SK-N-SH (cell line): ENCODE data around the gene ASB18. TPM values are rescaled to one million over a fixed set of nuclear protein-coding genes. Genes with fewer than 3 reads are reported as not detected.

Source experiments
- CTCF ChIA-PET: fragments of 300-600, 350-600 bp; formaldehyde crosslinking; extraction: SDS; loops from one replicate; lab custom pipeline; 2021; lab: Yijun Ruan, JAX
- POLR2A ChIA-PET: fragments of 350-600 bp; sonication (Branson Sonifier 250); formaldehyde crosslinking; extraction: SDS; loops from one replicate; lab custom pipeline; 2020; ENCODE audit warnings: antibody characterized with exemption, inconsistent platforms; lab: Yijun Ruan, JAX
- DNase-seq: peaks from one replicate; pipeline ENCODE4 v3.0.0; 2012
- H2AFZ ChIP-seq: fragments of 200-600 bp; sonication (generic); 2 replicates; pipeline ENCODE4 v1.8.1; 2016; ENCODE audit warnings: antibody characterized with exemption, mild to moderate bottlenecking, low read depth
- H3F3A ChIP-seq: fragments of 200-600 bp; sonication (generic); replicated peaks from 2 replicates; pipeline ENCODE3; 2016; ENCODE audit warnings: antibody characterized with exemption, mild to moderate bottlenecking; ENCODE audit not compliant: insufficient read depth
- H3K27ac ChIP-seq, 2 experiments: fragments of 200-500 bp in 1 of 2; fragments of 200-600 bp in 1 of 2; sonication (Bioruptor generic) in 1 of 2; sonication (generic), shearing (Covaris generic) in 1 of 2; 2 replicates each; pipeline versions ENCODE4 v1.5.1 to v1.6.1; 2014 to 2016; ENCODE audit warnings: low read depth in 2 of 2, inconsistent platforms in 1 of 2, low read length in 1 of 2, mild to moderate bottlenecking in 1 of 2, mixed read lengths in 1 of 2
- H3K27me3 ChIP-seq: fragments of 200-600 bp; sonication (generic), shearing (Covaris generic); 2 replicates; pipeline ENCODE4 v1.6.1; 2016; ENCODE audit warnings: mixed run types; ENCODE audit not compliant: insufficient read depth
- H3K36me3 ChIP-seq, 2 experiments: fragments of 200-500 bp in 1 of 2; fragments of 200-600 bp in 1 of 2; sonication (Bioruptor generic) in 1 of 2; sonication (generic) in 1 of 2; replicated peaks in 1 of 2; 2 replicates each; pipeline versions ENCODE3 to v1.5.1; 2014 to 2016; ENCODE audit warnings: low read length in 1 of 2, mild to moderate bottlenecking in 1 of 2; ENCODE audit not compliant: insufficient read depth in 2 of 2, control insufficient read depth in 1 of 2
- H3K4me1 ChIP-seq, 2 experiments: fragments of 200-500 bp in 1 of 2; fragments of 200-600 bp in 1 of 2; sonication (Bioruptor generic) in 1 of 2; sonication (generic), shearing (Covaris generic) in 1 of 2; 2 replicates each; pipeline versions ENCODE4 v1.5.1 to v1.6.1; 2014 to 2016; ENCODE audit warnings: low read depth in 1 of 2, low read length in 1 of 2, mixed run types in 1 of 2; ENCODE audit not compliant: insufficient read depth in 2 of 2, control insufficient read depth in 1 of 2
- H3K4me2 ChIP-seq: fragments of 200-600 bp; sonication (generic), shearing (Covaris generic); 2 replicates; pipeline ENCODE4 v1.6.1; 2017; ENCODE audit warnings: mixed run types
- H3K4me3 ChIP-seq, 2 experiments: fragments of 200-500 bp in 1 of 2; fragments of 200-600 bp in 1 of 2; sonication (Bioruptor generic) in 1 of 2; sonication (generic), shearing (Covaris generic) in 1 of 2; 2 replicates each; pipeline versions ENCODE4 v1.5.1 to v1.8.1; 2014 to 2016; ENCODE audit warnings: low read depth in 2 of 2, inconsistent platforms in 1 of 2, low read length in 1 of 2, mild to moderate bottlenecking in 1 of 2, mixed read lengths in 1 of 2, moderate library complexity in 1 of 2
- H3K79me2 ChIP-seq: fragments of 200-600 bp; sonication (generic); 2 replicates; pipeline ENCODE4 v1.8.1; 2017; ENCODE audit warnings: mild to moderate bottlenecking; ENCODE audit not compliant: insufficient read depth
- H3K9ac ChIP-seq: fragments of 200-600 bp; sonication (generic); 2 replicates; pipeline ENCODE4 v1.6.1; 2017; ENCODE audit warnings: mixed run types
- H3K9me2 ChIP-seq: fragments of 200-600 bp; sonication (generic); 2 replicates; pipeline ENCODE4 v1.6.1; 2017; ENCODE audit warnings: mixed run types
- H3K9me3 ChIP-seq: fragments of 200-600 bp; sonication (generic); 2 replicates; pipeline ENCODE4 v1.6.1; 2017; ENCODE audit warnings: mixed run types, mild to moderate bottlenecking, moderate library complexity
- H4K20me1 ChIP-seq: fragments of 200-600 bp; sonication (generic); 2 replicates; pipeline ENCODE4 v1.6.1; 2017; ENCODE audit warnings: mild to moderate bottlenecking, mixed run types; ENCODE audit not compliant: insufficient read depth
- EP300 ChIP-seq, 2 experiments: IDR thresholded peaks; 2 replicates each; pipeline versions ENCODE4 v1.4.0 to v1.6.1; 2012; ENCODE audit warnings: borderline replicate concordance in 1 of 2, low read depth in 1 of 2, low read length in 1 of 2
- FOXM1 ChIP-seq: IDR thresholded peaks from 2 replicates; pipeline ENCODE4 v1.4.0; 2012; ENCODE audit warnings: low read depth, mild to moderate bottlenecking
- IRF3 ChIP-seq: fragments of 150-350 bp; IDR thresholded peaks from 2 replicates; pipeline ENCODE4 v1.6.1; 2016; ENCODE audit warnings: mild to moderate bottlenecking, low read depth, low read length
- REST ChIP-seq: IDR thresholded peaks from 2 replicates; pipeline ENCODE4 v1.6.1; 2012; ENCODE audit warnings: mild to moderate bottlenecking, low read depth, low read length, moderate library complexity
- TEAD4 ChIP-seq: IDR thresholded peaks from 2 replicates; pipeline ENCODE4 v1.4.0; 2012; ENCODE audit warnings: mild to moderate bottlenecking, borderline replicate concordance; ENCODE audit not compliant: insufficient read depth
- WGBS: methylation state at CpG from one replicate; pipeline ENCODE4 v1.1.6; 2017; ENCODE audit warnings: low lambda C conversion rate; 5-methylcytosine and 5-hydroxymethylcytosine counted together
- polyA plus RNA-seq, 3 experiments: library from polyadenylated mRNA; depleted of rRNA; stranded (reverse); fragments of >200 nt; gene quantifications; 2 replicates each; pipeline ENCODE4 v1.2.3, GENCODE V29; 2012

Gene ASB18
- polyA plus RNA-seq, 1 of the 3 experiments (the other 2 are of a cell fraction) = not detected

DNA sequence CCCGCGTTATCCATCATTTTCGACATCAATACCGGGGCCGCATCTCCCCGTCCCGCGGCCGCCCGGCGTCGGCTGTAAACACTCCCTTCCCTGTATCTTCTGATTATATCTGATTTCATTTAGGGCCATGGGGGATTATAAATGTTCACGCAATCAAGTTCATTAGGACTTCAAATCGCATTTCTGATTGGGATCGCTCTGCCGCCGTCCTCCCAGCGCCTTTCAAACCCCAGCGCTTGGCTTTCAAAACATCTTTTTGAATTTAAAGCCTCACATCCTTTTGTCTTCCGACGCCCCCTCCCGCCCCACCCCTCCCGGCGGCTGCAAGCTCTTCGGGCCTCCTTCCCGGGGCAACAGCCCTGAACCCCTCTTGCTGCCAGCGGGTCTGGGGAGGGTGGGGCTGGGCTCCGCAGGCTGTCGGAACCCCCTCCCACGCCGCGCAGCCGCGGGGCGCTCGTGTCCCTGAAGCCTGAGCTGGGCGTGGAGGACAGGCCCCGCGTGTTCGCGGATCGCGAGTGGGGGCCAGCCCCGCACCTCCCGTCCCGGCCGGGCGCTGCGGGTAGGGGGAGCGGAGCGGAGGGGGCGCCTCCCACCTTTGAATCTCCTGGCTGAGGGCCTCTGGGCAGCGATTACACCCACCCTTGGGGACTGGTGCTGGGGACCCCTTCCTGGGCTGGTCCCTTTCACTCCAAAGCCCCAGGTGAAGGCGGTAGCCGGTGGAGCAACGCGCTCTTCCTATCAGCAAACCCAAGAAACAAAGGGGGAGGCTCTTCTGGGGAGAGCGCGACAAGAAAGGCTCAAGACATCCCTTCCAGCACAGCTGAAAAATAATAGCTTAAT, 84.8 kb downstream of the ASB18 start (continued):
- TF ChIP-seq IRF3 = no peak
- TF ChIP-seq REST = no peak
- TF ChIP-seq TEAD4 = no peak

DNA sequence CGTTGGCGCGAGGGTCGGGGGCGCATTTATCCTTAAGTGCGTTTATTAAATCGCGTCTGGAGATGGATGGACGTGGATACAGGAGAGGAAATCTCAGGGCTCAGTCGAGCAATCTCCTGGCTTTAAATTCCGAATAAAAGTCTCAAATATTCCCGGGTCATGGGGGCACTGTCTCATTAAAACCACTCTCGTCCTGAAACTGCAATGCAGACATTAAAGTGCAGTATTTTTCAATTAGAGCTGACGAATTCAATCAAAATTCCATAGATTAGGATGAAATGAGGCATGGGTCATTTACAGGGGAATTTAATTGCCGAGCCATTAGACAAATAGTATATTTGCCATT, 85.3 kb downstream of the ASB18 start:
- DNase-seq = no peak
- Histone ChIP-seq H4K20me1 (no peaks in the 10 kb centered on the region), H3K4me2 (peak overlapping the region; percentile 92), H3K9ac (peak overlapping the region; percentile 59), H3K36me3 (no peaks in the 10 kb centered on the region), H3K79me2 (no peaks in the 10 kb centered on the region), H3K27me3 (peaks cover 9% of the 10 kb centered on the region), H3K4me1 (peaks cover 0 to 16% of the 10 kb centered on the region in 2 experiments; a peak in 3 of 4 replicates), H3K4me3 (peak overlapping the region; percentile 51 to 72), H3K9me3 (no peaks in the 10 kb centered on the region), H3K9me2 (no peaks in the 10 kb centered on the region), H2AFZ (peak overlapping the region; percentile 77; the same call in 1 of the 2 replicates), H3K27ac (peak overlapping the region in 1 of 2 experiments; percentile 12; a peak in 1 of 4 replicates), H3F3A (peaks cover 33% of the 10 kb centered on the region)
- CTCF ChIA-PET = interaction anchor here (0.6 to 17.1 kb wide), 16 partner anchors 8 to 583 kb away, joined by 3 to 372 read pairs (median 16); partner anchors contain the start of gene GBX2
- under 1% methylated on average over 15 of the region's 15 CpGs for WGBS
- POLR2A ChIA-PET = interaction anchor here (0.9 kb wide), 1 partner anchor 9 kb away, joined by 3 read pairs; no protein-coding TSS in a partner anchor
- no peak for TF ChIP-seq FOXM1
- TF ChIP-seq EP300 (IDR thresholded peaks at IDR 0.05; ENCODE audit: borderline replicate concordance in 1 of 2, low read depth in 1 of 2, low read length in 1 of 2) = 0 out of 4 replicates have a peak, but pooled peaks of 1 of the 2 experiments have one; percentile 2
